HEK293 (cell line): ENCODE measurements around the gene POLR1D.

Experiments
- CTCF ChIA-PET: fragments of 350-600 bp; formaldehyde crosslinking; extraction: SDS; loops from one replicate; lab custom pipeline; 2021; ENCODE audit warnings: antibody characterized with exemption; lab: Yijun Ruan, JAX
- POLR2A ChIA-PET: fragments of 300-600 bp; formaldehyde crosslinking; extraction: SDS; loops from one replicate; lab custom pipeline; 2020; ENCODE audit warnings: antibody characterized with exemption, inconsistent platforms; lab: Yijun Ruan, JAX
- H3K27ac ChIP-seq: fragments of 200-500 bp; sonication (Bioruptor generic); 2 replicates; pipeline ENCODE4 v1.5.1; 2014; ENCODE audit warnings: low read depth, low read length, control low read depth, inconsistent platforms; ENCODE audit errors: extremely low read depth
- H3K36me3 ChIP-seq, 2 experiments: fragments of 200-500 bp in 1 of 2; sonication (Bioruptor generic) in 1 of 2; 1 replicate in 1 of 2; 2 replicates in 1 of 2; pipeline ENCODE4 v1.5.1; 2014 to 2017; ENCODE audit warnings: inconsistent platforms in 2 of 2, low read length in 2 of 2; ENCODE audit not compliant: control insufficient read depth in 2 of 2, insufficient read depth in 1 of 2
- H3K4me1 ChIP-seq: fragments of 200-500 bp; sonication (Bioruptor generic); 2 replicates; pipeline ENCODE4 v1.5.1; 2014; ENCODE audit warnings: mild to moderate bottlenecking, low read length, inconsistent platforms; ENCODE audit not compliant: control insufficient read depth, insufficient read depth
- H3K4me3 ChIP-seq: 2 replicates; pipeline ENCODE4 v1.5.1; 2011; ENCODE audit warnings: low read depth, mild to moderate bottlenecking, control low read depth, low read length, moderate library complexity
- H3K9me3 ChIP-seq: fragments of 200-500 bp; sonication (Bioruptor generic); 2 replicates; pipeline ENCODE4 v1.5.1; 2014; ENCODE audit warnings: low read depth, low read length, inconsistent platforms; ENCODE audit not compliant: control insufficient read depth, insufficient read depth
- BCL11A ChIP-seq: fragments of 450-650 bp; formaldehyde crosslinking; IDR thresholded peaks from 2 replicates; pipeline ENCODE4 v1.5.1; 2016; ENCODE audit warnings: low read depth, missing biosample characterization, missing genetic modification characterization
- GFI1B ChIP-seq: fragments of 450-650 bp; formaldehyde crosslinking; IDR thresholded peaks from 2 replicates; pipeline ENCODE4 v1.5.1; 2016; ENCODE audit warnings: missing biosample characterization, missing genetic modification characterization
- GLIS1 ChIP-seq: fragments of 450-650 bp; formaldehyde crosslinking; IDR thresholded peaks from 2 replicates; pipeline ENCODE4 v1.5.1; 2016; ENCODE audit warnings: missing biosample characterization, missing genetic modification characterization
- HOXD13 ChIP-seq: sonication (generic); formaldehyde crosslinking; IDR thresholded peaks from 2 replicates; pipeline ENCODE4 v1.8.0; 2022; ENCODE audit warnings: missing genetic modification reagents, borderline replicate concordance
- KLF10 ChIP-seq: fragments of 450-650 bp; IDR thresholded peaks from 2 replicates; pipeline ENCODE4 v1.5.1; 2018; ENCODE audit warnings: missing biosample characterization, mild to moderate bottlenecking, missing genetic modification characterization
- SCRT2 ChIP-seq: fragments of 450-650 bp; formaldehyde crosslinking; IDR thresholded peaks from 2 replicates; pipeline ENCODE4 v1.5.1; 2016; ENCODE audit warnings: missing biosample characterization, missing genetic modification characterization
- TCF7L2 ChIP-seq: IDR thresholded peaks from 2 replicates; pipeline ENCODE4 v1.6.1; 2011; ENCODE audit warnings: low read depth, mild to moderate bottlenecking, inconsistent platforms, low read length, moderate library complexity, borderline replicate concordance
- YY1 ChIP-seq: fragments of 450-650 bp; formaldehyde crosslinking; IDR thresholded peaks from 2 replicates; pipeline ENCODE4 v1.5.1; 2018; ENCODE audit warnings: missing biosample characterization, missing genetic modification characterization
- ZBTB17 ChIP-seq: fragments of 450-650 bp; formaldehyde crosslinking; IDR thresholded peaks from 2 replicates; pipeline ENCODE4 v1.5.1; 2016; ENCODE audit warnings: missing biosample characterization, missing genetic modification characterization
- ZNF138 ChIP-seq: fragments of 450-650 bp; formaldehyde crosslinking; IDR thresholded peaks from 2 replicates; pipeline ENCODE4 v1.5.1; 2016; ENCODE audit warnings: missing biosample characterization, missing genetic modification characterization, borderline replicate concordance
- ZNF184 ChIP-seq: fragments of 450-650 bp; IDR thresholded peaks from 2 replicates; pipeline ENCODE4 v1.5.1; 2018; ENCODE audit warnings: missing biosample characterization, mild to moderate bottlenecking, missing genetic modification characterization
- ZNF354C ChIP-seq: fragments of 450-650 bp; formaldehyde crosslinking; IDR thresholded peaks from 2 replicates; pipeline ENCODE4 v1.5.1; 2016; ENCODE audit warnings: missing biosample characterization, missing genetic modification characterization, low read depth, borderline replicate concordance
- ZNF548 ChIP-seq: fragments of 450-650 bp; formaldehyde crosslinking; IDR thresholded peaks from 2 replicates; pipeline ENCODE4 v1.5.1; 2016; ENCODE audit warnings: missing biosample characterization, missing genetic modification characterization
- ZNF664 ChIP-seq: fragments of 450-650 bp; formaldehyde crosslinking; IDR thresholded peaks from 2 replicates; pipeline ENCODE4 v1.5.1; 2016; ENCODE audit warnings: missing biosample characterization, missing genetic modification characterization
- ZNF747 ChIP-seq: fragments of 450-650 bp; formaldehyde crosslinking; IDR thresholded peaks from 2 replicates; pipeline ENCODE4 v1.5.1; 2016; ENCODE audit warnings: missing biosample characterization, missing genetic modification characterization
- TF ChIP-seq, protein P1 (sequence below): fragments of 450-650 bp; formaldehyde crosslinking; IDR thresholded peaks from 2 replicates; pipeline ENCODE4 v1.5.1; 2016; ENCODE audit warnings: missing biosample characterization, missing genetic modification characterization, borderline replicate concordance
- TF ChIP-seq, protein P2 (sequence below): fragments of 450-650 bp; formaldehyde crosslinking; IDR thresholded peaks from 2 replicates; pipeline ENCODE4 v1.5.1; 2017; ENCODE audit warnings: missing biosample characterization, mild to moderate bottlenecking, missing genetic modification characterization, moderate library complexity
- TF ChIP-seq, protein P3 (sequence below): fragments of 450-650 bp; formaldehyde crosslinking; IDR thresholded peaks from 2 replicates; pipeline ENCODE4 v1.5.1; 2016; ENCODE audit warnings: missing biosample characterization, missing genetic modification characterization
- TF ChIP-seq, protein P4 (sequence below): IDR thresholded peaks from 2 replicates; pipeline ENCODE4 v1.6.1; 2011; ENCODE audit warnings: mild to moderate bottlenecking, low read depth, low read length, borderline replicate concordance

Gene POLR1D

DNA sequence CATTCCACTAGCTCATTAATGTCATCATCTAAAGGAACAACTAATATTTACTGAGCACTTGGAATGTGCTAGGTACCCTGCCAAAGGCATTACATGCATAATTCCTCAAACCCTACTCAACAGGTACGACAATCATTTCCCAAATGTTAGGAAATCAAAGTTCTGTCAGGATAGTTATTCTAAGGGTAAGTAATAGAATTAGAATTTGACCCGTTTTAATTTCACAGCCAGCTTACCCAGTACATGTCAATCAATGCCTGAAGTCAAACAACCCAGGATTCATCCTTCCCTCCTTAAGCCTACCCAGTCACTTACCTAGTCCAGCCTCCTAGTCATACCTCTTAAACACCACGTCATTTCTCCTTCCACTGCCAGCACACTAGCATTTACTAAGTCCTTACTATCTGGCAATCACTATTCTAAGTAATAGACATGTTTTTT lies 3.8 kb upstream of the POLR1D start:
- TF ChIP-seq ZNF548 (tag by site-specific recombination) (no peak), ZBTB17 (tag by site-specific recombination) (0 out of 2 replicates have a peak, but pooled peaks have one; percentile 43), SCRT2 (tag by site-specific recombination) (peak; percentile 59; the same call in 1 of the 2 replicates)
- TF ChIP-seq, protein P1, sequence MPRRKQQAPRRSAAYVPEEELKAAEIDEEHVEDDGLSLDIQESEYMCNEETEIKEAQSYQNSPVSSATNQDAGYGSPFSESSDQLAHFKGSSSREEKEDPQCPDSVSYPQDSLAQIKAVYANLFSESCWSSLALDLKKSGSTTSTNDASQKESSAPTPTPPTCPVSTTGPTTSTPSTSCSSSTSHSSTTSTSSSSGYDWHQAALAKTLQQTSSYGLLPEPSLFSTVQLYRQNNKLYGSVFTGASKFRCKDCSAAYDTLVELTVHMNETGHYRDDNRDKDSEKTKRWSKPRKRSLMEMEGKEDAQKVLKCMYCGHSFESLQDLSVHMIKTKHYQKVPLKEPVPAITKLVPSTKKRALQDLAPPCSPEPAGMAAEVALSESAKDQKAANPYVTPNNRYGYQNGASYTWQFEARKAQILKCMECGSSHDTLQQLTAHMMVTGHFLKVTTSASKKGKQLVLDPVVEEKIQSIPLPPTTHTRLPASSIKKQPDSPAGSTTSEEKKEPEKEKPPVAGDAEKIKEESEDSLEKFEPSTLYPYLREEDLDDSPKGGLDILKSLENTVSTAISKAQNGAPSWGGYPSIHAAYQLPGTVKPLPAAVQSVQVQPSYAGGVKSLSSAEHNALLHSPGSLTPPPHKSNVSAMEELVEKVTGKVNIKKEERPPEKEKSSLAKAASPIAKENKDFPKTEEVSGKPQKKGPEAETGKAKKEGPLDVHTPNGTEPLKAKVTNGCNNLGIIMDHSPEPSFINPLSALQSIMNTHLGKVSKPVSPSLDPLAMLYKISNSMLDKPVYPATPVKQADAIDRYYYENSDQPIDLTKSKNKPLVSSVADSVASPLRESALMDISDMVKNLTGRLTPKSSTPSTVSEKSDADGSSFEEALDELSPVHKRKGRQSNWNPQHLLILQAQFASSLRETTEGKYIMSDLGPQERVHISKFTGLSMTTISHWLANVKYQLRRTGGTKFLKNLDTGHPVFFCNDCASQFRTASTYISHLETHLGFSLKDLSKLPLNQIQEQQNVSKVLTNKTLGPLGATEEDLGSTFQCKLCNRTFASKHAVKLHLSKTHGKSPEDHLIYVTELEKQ, result no peak
- Histone ChIP-seq H3K9me3 (no peaks in the 10 kb centered on the region), H3K27ac (no peak overlapping the region), H3K36me3 (peaks cover 0 to 2% of the 10 kb centered on the region in 2 experiments; a peak in 1 of 3 replicates), H3K4me1 (0 out of 2 replicates have a peak, but pooled peaks cover 4% of the 10 kb centered on the region), H3K4me3 (no peak overlapping the region)
- POLR2A ChIA-PET, result interaction anchor here (1.4 kb wide), 1 partner anchor 12 kb away, joined by 3 read pairs; no protein-coding TSS in a partner anchor
- CTCF ChIA-PET, result interaction anchor here (0.6 to 1.2 kb wide), 2 partner anchors 256 to 336 kb away, joined by 3 to 5 read pairs; no protein-coding TSS in a partner anchor

DNA sequence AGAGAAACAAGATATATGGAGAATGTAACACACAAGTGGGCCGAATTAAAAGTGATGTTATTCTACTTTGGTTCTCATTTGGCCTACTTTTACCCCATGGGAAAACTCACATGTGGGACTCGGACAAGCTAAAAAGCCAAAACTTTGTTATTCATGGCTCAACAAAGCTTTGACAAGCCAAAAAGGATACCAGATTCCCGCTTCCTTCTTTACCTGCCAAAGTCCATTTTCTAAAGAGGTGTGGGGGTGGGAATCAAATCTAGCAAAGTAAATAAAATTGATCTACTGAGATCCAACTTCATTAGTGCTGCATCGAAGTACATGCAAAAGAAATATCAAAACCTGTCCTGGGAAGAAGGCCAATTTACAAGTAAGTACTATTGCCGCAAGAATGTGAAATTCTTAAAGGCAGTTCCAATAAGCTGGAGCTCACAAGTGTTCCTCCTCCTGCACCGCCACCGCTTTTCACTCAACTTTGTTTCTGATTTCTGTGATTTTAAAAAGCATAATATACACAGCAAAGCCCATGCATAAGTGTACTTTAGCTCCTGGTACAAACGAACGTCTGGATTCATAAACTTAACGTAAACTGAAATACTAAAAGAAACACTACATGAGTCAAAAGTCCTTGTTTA lies 2.5 kb upstream of the POLR1D start:
- H3K27ac ChIP-seq, result no peak overlapping the region
- H3K4me3 ChIP-seq, result peak overlapping the region; percentile 61
- no peaks in the 10 kb centered on the region for H3K9me3 ChIP-seq
- H3K4me1 ChIP-seq, result 0 out of 2 replicates have a peak, but pooled peaks cover 4% of the 10 kb centered on the region
- no peak for TF ChIP-seq HOXD13 (CRISPR knock-in tag)
- TF ChIP-seq, protein P2, sequence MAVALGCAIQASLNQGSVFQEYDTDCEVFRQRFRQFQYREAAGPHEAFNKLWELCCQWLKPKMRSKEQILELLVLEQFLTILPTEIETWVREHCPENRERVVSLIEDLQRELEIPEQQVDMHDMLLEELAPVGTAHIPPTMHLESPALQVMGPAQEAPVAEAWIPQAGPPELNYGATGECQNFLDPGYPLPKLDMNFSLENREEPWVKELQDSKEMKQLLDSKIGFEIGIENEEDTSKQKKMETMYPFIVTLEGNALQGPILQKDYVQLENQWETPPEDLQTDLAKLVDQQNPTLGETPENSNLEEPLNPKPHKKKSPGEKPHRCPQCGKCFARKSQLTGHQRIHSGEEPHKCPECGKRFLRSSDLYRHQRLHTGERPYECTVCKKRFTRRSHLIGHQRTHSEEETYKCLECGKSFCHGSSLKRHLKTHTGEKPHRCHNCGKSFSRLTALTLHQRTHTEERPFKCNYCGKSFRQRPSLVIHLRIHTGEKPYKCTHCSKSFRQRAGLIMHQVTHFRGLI (tag by site-specific recombination), result no peak
- no peak for TF ChIP-seq GFI1B (tag by site-specific recombination)
- no peak for TF ChIP-seq ZNF354C (tag by site-specific recombination)
- TF ChIP-seq ZNF664, result no peak
- TF ChIP-seq YY1, result no peak
- TF ChIP-seq ZNF184 (tag by site-specific recombination), result no peak
- no peak for TF ChIP-seq BCL11A
- TF ChIP-seq, protein P3, sequence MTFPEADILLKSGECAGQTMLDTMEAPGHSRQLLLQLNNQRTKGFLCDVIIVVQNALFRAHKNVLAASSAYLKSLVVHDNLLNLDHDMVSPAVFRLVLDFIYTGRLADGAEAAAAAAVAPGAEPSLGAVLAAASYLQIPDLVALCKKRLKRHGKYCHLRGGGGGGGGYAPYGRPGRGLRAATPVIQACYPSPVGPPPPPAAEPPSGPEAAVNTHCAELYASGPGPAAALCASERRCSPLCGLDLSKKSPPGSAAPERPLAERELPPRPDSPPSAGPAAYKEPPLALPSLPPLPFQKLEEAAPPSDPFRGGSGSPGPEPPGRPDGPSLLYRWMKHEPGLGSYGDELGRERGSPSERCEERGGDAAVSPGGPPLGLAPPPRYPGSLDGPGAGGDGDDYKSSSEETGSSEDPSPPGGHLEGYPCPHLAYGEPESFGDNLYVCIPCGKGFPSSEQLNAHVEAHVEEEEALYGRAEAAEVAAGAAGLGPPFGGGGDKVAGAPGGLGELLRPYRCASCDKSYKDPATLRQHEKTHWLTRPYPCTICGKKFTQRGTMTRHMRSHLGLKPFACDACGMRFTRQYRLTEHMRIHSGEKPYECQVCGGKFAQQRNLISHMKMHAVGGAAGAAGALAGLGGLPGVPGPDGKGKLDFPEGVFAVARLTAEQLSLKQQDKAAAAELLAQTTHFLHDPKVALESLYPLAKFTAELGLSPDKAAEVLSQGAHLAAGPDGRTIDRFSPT (tag by site-specific recombination), result no peak
- no peak for TF ChIP-seq ZNF138 (tag by site-specific recombination)
- TF ChIP-seq, protein P4, sequence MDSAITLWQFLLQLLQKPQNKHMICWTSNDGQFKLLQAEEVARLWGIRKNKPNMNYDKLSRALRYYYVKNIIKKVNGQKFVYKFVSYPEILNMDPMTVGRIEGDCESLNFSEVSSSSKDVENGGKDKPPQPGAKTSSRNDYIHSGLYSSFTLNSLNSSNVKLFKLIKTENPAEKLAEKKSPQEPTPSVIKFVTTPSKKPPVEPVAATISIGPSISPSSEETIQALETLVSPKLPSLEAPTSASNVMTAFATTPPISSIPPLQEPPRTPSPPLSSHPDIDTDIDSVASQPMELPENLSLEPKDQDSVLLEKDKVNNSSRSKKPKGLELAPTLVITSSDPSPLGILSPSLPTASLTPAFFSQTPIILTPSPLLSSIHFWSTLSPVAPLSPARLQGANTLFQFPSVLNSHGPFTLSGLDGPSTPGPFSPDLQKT, result no peak
- TF ChIP-seq ZNF747 (tag by site-specific recombination), result no peak
- no peak for TF ChIP-seq GLIS1 (tag by site-specific recombination)
- no peak for TF ChIP-seq TCF7L2
- TF ChIP-seq KLF10, result no peak
- CTCF ChIA-PET, result interaction anchor here (0.6 to 2.1 kb wide), 5 partner anchors 8 to 257 kb away, joined by 3 to 7 read pairs (median 5); no protein-coding TSS in a partner anchor
- POLR2A ChIA-PET, result interaction anchor here (1.5 to 2.7 kb wide), 4 partner anchors 20 to 168 kb away, joined by 4 to 16 read pairs (median 9); partner anchors contain the start of gene MTIF3
- peaks cover 5 to 15% of the 10 kb centered on the region in 2 experiments; a peak in 1 of 3 replicates for H3K36me3 ChIP-seq
